ENCODE measurements around the gene SPRED1.

SPRED1 gene

DNA sequence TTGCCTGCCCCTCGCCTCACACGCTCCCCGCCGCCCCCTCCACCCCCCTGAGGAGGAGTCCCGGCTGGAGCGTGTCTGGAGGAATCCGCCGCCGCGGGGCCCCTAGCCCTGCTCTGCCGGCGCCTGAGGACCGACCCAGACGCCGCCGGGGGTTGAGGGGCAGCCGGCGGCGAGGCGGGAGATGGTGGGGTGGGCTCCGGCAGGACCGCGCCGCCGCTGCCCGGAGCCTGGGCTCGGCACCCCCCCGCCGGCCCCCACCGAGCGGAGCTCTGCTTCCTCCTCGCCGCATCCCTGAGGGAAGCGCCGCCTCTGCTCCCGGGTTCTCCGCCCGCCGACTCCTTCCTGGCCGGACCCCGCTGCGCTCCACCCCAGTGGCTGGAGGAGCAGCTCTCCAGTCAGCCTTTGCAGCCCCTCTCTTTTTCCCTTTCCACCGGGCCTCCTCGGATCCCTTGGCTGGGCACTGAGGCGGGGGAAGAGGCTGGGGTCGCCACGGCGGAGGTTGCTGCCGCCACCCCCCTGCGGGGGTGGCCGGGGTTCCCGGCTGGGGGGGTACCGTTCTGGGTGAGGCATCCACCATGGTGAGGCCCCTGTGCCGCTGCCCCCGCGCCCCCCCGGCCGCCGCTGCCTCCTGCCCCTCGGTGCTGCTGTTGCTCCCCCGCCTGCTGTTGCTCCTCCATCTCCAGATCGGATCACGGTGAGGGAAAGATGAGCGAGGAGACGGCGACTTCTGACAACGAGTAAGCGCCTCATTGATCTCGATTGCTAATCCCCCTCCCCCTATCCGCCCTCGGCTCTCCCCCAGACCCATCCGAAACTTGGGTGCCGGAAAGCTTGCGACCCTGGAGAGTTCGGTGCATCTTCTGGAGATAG lies at the start of gene SPRED1:
Gene SPRED1 (plus strand): TSS at position 356 of the 870 bp plus-strand sequence. CDS start 350 bp downstream, at position 706.
- DNase-seq: no peak

DNA sequence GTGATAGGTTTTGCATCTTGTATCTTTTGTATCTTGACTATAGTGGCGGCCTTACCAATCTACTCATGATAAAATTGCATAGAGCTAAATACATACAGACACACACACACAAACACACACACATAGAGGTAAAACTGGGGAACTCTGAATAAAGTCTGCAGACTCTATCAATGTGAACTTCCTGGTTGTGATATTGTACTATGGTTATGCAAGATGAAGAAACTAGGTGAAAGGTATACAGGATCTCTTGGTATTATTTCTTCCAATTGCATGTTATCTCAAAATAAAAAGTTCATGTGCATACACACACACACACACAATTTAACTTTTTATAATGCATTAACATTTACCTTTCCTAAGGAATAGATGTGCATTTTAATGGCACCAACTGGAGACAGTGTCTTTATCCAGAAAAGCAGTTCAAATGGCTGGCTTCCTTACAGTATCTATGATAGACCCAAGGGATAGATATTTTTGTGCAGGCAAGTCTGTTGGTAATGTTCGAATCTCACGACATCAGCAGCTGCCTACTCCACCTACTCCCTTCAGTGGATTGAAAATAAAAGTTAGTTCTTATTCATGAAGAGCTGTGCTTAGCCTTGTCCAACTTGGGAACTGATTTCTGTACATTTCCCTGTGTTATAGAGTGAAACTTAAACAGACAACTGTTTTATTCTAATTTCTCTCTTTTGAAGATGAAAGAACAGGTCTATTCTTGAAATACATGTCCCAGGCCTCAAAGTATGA lies 46.9 kb upstream of the SPRED1 start:
- no peak for DNase-seq

DNA sequence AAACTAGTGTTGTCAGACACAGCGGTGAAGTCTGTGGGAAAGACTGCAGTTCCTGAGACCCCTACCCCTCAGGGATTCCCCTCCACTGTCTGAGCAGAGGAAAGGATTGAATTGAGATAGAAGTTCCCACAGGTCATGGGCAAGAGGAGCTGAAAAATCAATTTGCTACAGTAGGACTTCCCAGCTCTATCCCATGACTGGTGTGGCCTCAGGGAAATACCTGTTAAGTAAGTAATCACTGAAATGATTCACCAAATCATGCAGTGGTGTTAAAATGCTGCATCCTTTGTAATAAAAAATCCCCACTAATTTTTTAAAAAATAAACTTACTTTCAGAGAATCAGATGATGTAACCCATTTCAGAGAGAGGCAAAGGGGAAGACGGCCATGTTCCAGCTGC lies 45.0 kb upstream of the SPRED1 start:
- DNase-seq: no peak

DNA sequence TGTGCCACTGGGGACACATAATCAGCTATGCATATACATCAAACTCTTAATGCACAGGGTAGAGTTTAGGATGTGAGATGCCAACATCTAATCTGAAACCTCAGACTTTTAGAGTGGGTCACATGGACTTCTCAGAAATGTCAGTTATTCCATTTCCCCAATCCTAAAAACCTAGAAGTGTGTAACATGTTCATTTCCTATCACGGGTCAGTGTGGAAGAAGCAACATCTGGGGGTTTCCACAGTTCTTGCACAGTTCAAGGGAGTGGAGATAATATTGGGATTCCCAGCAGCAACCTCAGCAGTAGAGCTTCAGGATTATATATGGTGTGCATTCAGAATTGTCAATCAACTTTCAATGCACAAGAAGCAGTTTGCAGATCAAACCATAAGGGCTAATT lies 44.4 kb upstream of the SPRED1 start:
- DNase-seq: no peak

DNA sequence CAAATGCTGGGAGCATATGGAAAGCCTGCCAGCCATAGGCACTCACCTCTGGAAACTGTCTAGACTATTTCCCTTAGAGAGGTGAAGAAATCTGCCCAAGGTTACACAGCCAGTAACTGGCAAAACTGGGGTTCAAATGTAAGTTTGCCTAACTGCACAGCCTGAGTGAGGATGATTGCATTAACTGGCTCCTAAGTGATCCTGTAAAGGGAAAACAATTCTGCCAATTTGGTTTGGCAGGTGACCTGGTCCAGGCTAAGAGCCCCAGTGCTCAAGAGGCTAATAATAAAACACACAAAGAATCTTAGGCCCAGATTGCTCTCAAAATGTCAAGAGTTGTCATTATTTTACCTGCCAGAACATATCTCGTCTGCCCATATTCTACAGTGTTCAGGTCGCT lies 43.9 kb upstream of the SPRED1 start:
- no peak for DNase-seq

DNA sequence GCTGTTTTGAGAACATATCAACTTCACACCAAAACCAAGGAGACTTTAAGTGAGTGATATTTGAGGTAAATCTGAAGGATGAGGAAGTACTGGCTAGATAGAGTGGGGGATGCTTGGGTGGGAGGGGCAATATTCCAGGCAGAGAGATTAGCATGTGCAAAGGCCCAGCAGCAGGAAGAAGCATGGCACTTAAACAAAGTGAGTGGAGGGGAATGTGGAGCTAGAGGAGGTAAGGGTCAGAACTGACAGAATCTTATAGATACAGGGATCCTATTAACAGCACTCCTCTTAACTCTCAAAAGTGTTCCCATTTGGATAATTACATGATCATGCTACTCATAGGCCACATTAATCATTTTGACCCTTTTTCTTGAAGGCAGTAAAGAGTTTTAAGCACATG lies 41.4 kb upstream of the SPRED1 start:
- DNase-seq: no peak

DNA sequence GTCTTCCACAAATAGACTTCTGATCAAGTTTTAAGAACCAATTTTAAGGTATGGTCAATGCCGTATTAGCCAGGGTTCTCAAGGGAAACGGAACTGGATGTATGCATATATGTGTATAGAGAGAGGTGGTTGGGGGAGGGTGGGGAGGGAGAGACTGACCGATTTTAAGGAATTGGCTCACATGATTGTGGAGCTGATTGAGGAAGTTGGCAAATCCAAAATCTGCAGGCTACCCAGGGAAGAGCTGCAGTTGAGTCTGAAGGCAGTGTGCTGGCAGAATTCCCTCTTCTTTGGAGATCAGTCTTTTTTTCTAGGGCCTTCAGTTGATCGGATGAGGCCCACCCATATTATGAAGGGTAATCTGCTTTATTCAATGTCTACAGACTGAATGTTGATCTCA lies 40.8 kb upstream of the SPRED1 start:
- no peak for DNase-seq

DNA sequence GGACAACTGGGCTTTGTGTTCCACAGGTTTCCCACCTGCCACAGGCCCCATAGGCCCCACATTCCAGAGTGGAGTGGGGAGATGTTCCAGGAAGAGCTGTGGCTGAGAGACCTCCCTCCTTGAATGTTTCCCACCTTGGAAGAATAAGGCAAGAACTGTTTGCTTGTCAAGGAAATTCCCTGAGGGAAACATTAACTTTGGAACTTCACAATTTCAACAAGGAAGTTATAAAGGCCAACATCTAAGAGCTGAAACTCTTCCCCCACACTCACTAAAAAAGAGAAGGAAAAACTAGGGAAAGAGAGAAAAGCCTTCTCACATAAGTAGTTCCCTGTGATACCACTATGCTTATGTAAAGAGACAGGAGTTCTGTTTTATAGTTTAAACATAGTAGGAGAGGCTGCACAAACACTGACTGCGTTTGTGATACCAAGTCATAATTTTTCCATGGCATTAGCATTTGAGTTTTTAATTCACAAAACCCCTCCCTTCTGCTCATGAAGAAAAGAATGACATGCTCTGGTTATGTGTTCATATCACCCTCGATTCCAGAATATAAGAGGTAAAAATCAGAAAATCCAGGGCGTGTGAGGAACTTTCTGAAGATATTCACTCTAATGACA lies 39.8 kb upstream of the SPRED1 start:
- no peak for DNase-seq

DNA sequence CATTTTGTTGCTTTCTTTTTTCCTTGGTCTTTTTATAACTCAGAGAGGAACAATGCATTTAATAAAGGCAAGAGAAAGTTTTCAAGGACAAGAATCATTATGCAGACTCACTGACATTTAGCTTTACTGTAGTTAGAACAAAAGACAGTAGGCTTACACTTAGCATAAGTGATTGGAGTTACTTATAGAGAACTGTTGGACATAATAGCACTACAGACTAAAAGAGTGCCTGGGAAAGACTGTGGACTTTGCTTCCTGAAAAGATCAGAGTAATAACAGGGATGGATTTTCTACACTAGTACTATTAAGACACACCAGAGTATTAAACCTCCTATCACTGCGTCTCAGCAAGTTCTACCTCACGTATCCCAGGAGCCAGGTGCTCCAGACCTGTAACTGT lies 39.3 kb upstream of the SPRED1 start:
- no peak for DNase-seq

DNA sequence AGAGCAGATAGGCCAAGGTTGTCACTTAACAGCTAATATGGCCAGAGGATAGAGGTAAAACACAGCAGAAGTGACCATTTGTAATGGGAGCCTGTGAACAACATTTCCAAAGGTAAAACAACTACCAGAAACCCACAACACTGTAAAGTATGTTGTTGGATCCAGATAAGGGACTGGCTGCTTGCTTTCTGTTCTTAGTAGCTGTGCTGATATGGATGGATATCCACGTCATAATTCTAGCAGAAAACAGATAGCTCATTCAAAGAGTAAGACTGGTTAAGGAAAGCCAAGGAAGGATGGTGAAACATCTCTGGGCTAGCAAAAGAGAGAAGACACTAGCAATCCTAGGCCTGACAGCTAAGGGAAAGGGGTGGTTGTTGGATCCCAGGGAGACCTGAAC lies 36.9 kb upstream of the SPRED1 start:
- DNase-seq: no peak

DNA sequence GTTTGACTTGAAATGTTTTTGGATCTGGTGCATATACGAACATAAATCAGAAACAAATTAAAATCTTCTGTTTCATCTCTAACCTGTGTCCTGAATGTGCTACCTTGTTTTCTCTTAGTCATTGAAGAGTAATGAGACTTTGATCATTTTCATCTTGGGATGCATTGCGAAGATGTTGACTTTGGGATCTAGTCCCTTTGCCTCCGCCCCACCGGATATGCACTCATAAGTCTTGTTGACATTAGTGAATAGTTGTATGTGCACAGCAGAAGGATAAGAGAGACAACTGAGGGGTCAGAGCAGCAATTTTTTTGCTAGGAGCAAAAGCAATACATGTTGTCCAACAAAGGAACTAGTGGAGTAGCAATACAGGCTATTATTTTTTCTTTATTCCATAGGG lies 35.9 kb upstream of the SPRED1 start:
- DNase-seq: no peak

DNA sequence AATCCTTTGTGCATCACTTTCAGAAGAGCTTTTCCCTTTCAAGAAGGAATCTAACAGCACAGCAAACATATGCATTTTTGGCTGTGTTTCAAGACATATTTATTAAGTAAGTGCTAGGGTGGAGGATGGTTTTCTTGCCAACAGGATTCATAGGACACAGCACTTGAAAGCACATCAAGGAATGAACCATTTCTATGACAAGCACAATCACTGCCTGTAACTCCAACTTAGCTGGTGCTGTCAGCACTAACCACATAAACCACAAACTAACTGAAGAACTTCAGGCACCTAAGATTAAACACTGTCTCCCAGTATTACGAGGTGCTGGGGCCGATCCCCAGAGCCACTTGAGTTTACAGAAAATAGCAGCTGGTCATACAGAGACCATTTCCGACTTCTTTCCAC lies 35.4 kb upstream of the SPRED1 start:
- DNase-seq: no peak

DNA sequence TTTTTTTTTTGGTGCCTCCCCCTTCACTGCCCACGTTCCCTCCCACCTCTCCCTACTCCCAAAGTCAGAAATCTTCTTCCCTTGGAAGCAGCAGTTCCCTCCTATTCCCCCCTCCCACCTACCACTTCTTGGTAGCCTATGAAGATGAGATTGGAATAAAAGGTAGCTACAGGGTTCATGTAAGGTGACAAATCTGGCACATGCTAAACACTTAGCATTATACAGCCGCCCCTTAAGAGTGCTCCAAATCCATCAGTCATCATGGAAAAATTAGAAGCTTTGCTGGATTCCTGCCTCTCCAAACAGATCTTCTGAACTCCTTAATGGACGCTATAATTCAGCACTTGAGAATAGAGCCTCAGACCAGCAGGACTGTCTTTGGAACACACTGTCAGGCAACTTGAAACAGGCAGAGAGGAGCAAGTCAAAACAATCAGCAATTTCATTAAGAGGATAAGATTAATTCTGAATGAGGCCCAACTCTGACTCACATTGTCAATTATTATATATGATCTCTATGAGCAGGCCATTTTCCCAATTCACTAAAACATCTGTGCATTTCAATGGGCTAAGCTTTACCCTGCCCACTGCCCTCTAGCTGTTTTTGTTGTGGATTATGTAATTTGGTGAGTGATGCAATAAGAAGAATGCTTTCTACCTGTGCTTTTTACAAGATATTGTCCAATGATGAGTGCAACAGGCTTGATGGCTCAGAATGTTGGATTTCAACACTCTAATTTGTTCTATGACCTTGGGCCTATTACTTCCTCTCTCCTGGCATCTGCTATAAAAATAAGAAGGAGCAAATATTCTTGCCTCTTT lies 34.6 kb upstream of the SPRED1 start:
- DNase-seq: no peak

DNA sequence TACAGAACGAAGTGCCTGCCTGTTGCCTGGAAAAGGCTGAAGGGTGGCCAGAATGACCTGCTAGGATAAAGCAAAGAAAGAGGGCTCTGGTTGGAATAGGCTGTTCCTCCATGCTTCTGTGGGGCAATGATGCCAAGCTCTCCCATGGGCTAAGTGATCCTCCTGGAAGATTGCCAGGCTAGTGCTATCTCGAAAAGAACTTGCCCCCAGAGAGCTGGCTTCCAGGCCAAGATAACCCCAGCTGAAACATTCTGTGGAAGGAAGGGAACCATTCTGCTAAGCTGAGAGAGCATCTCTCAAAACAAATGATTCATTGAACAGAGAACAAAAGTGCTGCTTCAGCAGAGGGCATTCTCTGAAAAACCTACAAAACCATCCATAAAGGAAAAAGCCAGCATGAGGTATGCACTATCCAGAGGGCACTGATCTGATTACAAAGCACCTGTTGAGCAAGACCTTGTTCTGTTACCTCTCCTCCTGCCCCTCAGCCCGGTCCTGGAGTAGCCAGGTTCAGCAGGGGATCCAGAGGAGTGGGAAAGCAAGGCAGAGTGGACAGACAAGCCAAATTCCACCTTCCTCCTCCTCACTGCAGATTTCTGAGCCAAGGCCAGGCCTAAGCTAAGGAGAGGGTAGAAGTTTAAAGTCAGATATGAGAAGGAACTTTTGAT lies 31.9 kb upstream of the SPRED1 start:
- DNase-seq: no peak

DNA sequence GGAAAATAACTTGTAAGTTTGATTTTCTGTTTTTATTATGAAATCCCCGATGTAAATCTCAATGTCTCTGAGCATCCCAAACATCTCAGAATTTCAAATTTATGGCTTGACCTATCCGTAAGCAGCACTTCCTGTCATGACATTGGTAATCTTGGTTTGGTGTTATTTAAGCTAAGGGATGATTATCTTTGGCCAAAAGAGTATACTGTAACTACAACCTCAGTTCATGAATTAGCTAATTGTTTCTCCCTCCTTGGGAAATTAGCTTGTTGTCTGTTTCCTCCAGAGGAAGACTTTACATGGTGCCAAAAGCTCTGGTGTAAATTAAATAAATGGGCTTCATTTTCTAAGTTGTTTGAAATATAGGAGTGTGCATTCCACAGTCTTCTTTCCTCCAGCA lies 28.1 kb upstream of the SPRED1 start:
- DNase-seq: no peak

DNA sequence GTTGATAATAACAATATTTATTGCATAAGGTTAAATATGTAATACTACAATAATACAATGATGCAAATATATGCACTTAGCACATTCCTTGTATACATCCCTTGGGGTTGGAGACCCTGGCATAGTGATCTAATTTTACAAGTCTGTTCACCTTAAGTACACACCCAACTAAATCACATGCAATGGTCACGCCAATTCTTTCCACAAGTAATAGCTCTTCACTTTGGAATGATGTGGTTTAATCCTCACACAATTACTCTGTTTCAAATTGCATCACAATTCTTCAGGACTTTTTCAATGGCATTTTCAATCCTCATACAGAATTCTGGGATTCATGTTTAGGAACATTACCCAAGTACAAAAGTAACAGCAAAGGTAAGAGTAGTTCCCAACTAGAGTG lies 27.3 kb upstream of the SPRED1 start:
- DNase-seq: no peak

DNA sequence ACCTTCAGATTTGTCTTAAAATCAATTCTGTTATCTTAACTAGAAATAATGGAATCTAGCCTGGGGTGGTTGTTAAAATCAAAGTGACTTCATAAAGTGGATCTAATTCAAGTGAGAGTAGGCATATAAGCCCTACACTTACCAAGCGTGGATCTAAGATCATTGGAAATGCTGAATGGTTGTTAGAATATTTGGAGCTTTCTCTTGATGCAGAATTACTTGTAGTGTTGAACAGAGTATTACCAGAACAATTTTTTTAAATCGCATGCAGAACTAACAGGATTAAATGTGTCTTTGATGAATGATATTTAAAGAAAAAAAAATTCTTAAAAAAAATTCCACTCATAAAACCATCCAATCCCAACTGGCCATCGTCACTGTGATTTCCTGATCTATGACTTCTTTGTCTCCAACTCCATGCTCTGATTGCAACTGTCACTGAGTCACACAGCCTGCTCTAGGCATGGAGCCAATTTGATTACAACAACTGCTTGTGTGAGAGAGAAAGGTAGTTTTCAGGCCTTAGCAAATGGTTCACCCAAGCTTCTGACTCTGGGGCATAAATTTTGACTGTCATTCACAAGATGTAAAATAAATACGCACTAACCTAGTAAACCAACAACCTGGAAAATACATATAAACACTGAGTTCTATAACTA lies 25.9 kb upstream of the SPRED1 start:
- no peak for DNase-seq

DNA sequence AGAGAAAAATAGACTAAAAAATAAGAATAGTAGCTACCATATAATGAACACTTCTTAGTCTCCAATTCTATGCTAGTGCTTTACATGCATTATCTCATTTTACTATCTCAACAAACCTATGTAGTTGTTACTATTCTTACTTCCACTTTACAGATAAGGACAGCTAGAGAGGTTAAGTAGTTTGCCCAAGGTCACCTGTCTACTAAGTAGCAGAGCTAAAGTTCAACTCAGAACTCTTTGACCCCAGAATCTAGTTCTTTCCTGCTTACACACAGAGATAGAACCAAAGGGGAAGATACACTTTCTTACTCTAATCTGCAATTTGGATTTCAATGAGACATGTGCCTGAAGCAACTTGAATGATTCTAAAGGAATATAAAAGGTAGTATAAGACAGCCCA lies 24.7 kb upstream of the SPRED1 start:
- no peak for DNase-seq

DNA sequence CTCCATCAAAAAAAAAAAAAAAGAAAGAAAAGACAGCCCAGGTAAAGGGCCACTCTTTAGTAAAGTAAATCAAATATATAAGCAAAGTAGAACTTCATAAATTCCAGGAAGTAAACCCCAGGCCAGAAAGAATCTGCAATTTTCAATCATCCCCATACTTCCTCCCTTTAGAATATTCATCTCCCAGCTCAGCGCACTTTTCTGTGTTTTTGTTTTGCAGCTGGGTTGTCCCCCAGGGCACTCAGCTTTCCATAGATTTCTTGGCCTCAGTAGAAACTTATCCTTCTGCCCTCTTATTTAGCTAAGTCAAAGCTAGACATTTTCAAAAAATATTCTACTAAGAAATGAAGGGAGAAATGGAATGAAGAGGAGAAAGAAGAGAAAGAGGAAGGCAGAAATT lies 24.0 kb upstream of the SPRED1 start:
- no peak for DNase-seq

DNA sequence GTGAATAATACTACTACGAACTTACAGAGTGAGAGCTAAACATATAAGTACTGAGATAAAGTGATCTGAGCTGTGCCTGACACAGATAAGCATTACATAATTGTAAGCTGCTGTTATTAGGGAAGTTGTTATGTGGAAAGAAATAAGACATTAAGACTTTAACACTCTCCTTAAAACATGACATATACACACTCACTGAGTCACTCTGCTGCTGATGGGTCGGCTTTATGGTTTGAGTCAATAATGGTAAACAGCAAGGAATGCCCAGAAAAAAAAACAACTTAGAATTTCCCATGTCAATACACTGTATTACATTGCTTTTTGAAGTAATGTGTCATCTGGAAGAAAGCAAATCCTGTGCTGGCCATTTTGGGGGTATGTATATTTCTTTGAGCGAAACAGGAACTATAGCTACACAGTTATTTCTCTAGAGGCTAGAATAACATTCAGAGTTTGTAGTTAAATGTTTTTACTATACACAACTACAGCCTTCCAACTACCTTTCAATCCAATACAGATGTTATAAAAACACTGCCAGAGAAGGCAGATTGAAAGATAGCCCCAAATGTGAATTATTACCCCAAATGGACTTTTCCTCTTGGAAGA lies 22.8 kb upstream of the SPRED1 start:
- no peak for DNase-seq

DNA sequence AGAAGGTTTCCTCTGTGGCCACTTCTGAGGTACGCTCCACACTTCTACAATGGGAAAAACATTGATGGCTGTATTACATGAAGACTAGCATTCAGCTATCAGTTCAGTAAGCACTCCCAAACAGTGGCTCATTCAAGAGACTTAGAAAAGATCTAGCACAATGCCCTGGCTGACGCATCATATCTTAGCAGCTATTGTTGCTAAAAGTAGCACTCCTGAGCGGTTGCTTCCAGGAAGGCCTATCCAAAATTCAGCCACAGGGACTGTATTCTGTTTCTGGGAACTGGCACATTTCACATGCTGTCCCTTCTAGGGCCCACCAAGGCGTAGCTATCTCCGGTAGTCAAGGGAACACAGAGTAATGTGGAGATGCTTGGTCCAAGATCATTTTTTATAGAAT lies 21.2 kb upstream of the SPRED1 start:
- no peak for DNase-seq

All from NCI-H2081 treated with DMSO at 0.1 percent for 48 hours (cell line).